ENCODE results near the gene EEPD1.

DNA sequence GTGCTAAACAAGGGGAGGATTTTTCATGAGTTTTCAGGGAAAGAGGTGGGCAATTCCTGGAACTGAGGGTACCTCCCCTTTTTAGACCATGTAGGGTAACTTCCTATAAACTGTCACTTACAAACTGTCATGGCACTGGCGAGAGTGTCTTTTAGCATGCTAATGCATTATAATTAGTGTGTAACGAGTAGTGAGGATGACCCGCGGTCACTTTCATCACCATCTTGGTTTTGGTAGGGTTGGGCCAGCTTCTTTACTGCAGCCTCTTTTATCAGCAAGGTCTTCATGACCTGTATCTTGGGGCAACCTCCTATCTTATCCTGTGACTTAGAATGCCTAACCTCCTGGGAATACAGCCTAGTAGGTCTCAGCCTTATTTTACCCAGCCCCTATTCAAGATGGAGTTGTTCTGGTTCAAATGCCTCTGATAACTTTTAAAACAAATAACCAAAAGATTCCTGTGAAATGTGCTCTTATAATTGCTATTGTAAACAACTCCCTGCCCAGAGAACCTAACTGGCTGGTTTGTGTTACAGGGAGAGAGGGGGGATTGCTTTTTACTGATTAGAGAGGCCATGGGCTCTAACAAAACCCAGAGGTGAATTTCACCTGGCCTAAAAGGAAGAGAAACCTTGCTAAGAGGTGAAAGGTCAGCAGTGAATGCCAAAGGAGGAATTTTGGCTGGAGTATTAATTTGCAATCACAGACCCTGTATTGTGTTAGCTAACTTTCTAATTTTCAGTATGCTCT lies 64.3 kb downstream of the EEPD1 start:
- TF ChIP-seq, protein P1, sequence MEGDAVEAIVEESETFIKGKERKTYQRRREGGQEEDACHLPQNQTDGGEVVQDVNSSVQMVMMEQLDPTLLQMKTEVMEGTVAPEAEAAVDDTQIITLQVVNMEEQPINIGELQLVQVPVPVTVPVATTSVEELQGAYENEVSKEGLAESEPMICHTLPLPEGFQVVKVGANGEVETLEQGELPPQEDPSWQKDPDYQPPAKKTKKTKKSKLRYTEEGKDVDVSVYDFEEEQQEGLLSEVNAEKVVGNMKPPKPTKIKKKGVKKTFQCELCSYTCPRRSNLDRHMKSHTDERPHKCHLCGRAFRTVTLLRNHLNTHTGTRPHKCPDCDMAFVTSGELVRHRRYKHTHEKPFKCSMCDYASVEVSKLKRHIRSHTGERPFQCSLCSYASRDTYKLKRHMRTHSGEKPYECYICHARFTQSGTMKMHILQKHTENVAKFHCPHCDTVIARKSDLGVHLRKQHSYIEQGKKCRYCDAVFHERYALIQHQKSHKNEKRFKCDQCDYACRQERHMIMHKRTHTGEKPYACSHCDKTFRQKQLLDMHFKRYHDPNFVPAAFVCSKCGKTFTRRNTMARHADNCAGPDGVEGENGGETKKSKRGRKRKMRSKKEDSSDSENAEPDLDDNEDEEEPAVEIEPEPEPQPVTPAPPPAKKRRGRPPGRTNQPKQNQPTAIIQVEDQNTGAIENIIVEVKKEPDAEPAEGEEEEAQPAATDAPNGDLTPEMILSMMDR (IDR thresholded peaks at IDR 0.05) = no peak
- no peak for TF ChIP-seq POLR2A (IDR thresholded peaks at IDR 0.05)

Measured in Peyer's patch (tissue), 4 donors.